Activated naive CD4-positive, alpha-beta T cell treated with Interleukin-2 at 50 U/mL for 16 hours (primary cell): ENCODE results near the gene ADARB2.
"Not testable (repeated sequence)": the region's sequence is repeated elsewhere in the genome, so short reads cannot be mapped to it uniquely, and the experiment has no call there.

Source experiments
- DNase-seq: peaks from one replicate; pipeline ENCODE4 v3.0.0-alpha.2; 2020

ADARB2 gene

GRCh38 chr10:1633783-1634182 lies 103.5 kb downstream of the ADARB2 start:
- no peak for DNase-seq

GRCh38 chr10:1632596-1632995 lies 104.7 kb downstream of the ADARB2 start:
- no peak for DNase-seq

GRCh38 chr10:1632141-1632540 lies 105.2 kb downstream of the ADARB2 start:
- DNase-seq: no peak

- DNase-seq: no peak
Measured at GRCh38 chr10:1631282-1631681, 106.0 kb downstream of the ADARB2 start.

- no peak for DNase-seq
Measured at GRCh38 chr10:1630304-1630703, 107.0 kb downstream of the ADARB2 start.

- no peak for DNase-seq
Measured at GRCh38 chr10:1629326-1630198, 107.8 kb downstream of the ADARB2 start.

GRCh38 chr10:1628757-1629156 lies 108.6 kb downstream of the ADARB2 start:
- DNase-seq: no peak

GRCh38 chr10:1627945-1628344 lies 109.4 kb downstream of the ADARB2 start:
- no peak for DNase-seq

GRCh38 chr10:1626835-1627234 lies 110.5 kb downstream of the ADARB2 start:
- DNase-seq: no peak

GRCh38 chr10:1626410-1626809 lies 110.9 kb downstream of the ADARB2 start:
- DNase-seq: no peak

GRCh38 chr10:1625731-1626130 lies 111.6 kb downstream of the ADARB2 start:
- DNase-seq: no peak

GRCh38 chr10:1625079-1625478 lies 112.2 kb downstream of the ADARB2 start:
- DNase-seq: no peak

- DNase-seq: no peak
Measured at GRCh38 chr10:1624240-1624639, 113.1 kb downstream of the ADARB2 start.

GRCh38 chr10:1620803-1621202 lies 116.5 kb downstream of the ADARB2 start:
- DNase-seq: no peak

- not testable (repeated sequence) for DNase-seq
Measured at GRCh38 chr10:1617376-1618317, 119.7 kb downstream of the ADARB2 start.

- not testable (repeated sequence) for DNase-seq
Measured at GRCh38 chr10:1616701-1617100, 120.6 kb downstream of the ADARB2 start.

GRCh38 chr10:1615186-1615954 lies 122.0 kb downstream of the ADARB2 start:
- no peak for DNase-seq

- DNase-seq: no peak
Measured at GRCh38 chr10:1613511-1613910, 123.8 kb downstream of the ADARB2 start.

GRCh38 chr10:1612908-1613307 lies 124.4 kb downstream of the ADARB2 start:
- no peak for DNase-seq

GRCh38 chr10:1611936-1612550 lies 125.3 kb downstream of the ADARB2 start:
- no peak for DNase-seq

- DNase-seq: no peak
Measured at GRCh38 chr10:1610986-1611770, 126.1 kb downstream of the ADARB2 start.

- no peak for DNase-seq
Measured at GRCh38 chr10:1609648-1609970, 127.7 kb downstream of the ADARB2 start.
